Measurements from ENCODE around the gene STARD3NL.
"Not testable (repeated sequence)": the region's sequence is repeated elsewhere in the genome, so short reads cannot be mapped to it uniquely, and the experiment has no call there.

Gene STARD3NL

GRCh38 chr7:38270405-38270804 is 92.4 kb downstream of the STARD3NL start:
- DNase-seq: not testable (repeated sequence)

GRCh38 chr7:38273286-38273995 is 95.4 kb downstream of the STARD3NL start, which contains the start of gene TARP:
TARP (minus strand) TSS chr7:38273636.
- no peak for DNase-seq

- no peak for DNase-seq
Observed at GRCh38 chr7:38274486-38274885, 96.4 kb downstream of the STARD3NL start.

- no peak for DNase-seq
Observed at GRCh38 chr7:38274927-38275620, 97.0 kb downstream of the STARD3NL start.

- DNase-seq: no peak
Observed at GRCh38 chr7:38276096-38276877, 98.2 kb downstream of the STARD3NL start.

- no peak for DNase-seq
Observed at GRCh38 chr7:38280000-38280399, 102.0 kb downstream of the STARD3NL start.

Measured in stimulated activated CD4-positive, alpha-beta T cell treated with anti-CD3 and anti-CD28 coated beads, Interleukin-15, amount 100 ng/mL, for 24 hours (primary cell).